Stimulated activated CD8-positive, alpha-beta memory T cell treated with anti-CD3 and anti-CD28 coated beads, Interleukin-12 subunit alpha, Interleukin-12 subunit beta, amount 100 ng/mL, for 1 hour (primary cell): ENCODE results near the gene CCDC43.
"Not testable (repeated sequence)": the region's sequence is repeated elsewhere in the genome, so short reads cannot be mapped to it uniquely, and the experiment has no call there.

Source experiments
- DNase-seq: peaks from one replicate; pipeline ENCODE4 v3.0.0-alpha.2; 2020; ENCODE audit warnings: low read depth

Gene CCDC43

GRCh38 chr17:44672479-44673093, 17.0 kb downstream of the CCDC43 start:
- DNase-seq = no peak

DNA sequence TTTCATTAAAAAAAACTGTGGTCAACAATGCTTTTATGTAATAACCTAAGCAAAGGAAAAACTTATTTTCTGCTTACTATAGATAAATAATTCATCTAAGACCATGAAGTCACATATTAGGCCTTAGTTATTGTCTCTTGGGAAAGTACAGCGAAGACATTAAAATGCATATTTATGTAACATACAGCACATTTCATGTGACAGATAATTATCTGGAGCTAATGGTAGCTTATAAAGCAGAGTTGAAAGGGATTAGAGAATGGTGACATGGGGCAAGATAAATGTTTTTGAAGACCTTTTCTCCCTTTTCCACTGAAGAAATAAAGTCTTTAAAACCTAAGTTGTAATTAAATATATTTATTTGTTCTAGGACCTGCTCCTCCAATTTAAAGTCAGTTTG, 23.6 kb downstream of the CCDC43 start:
- DNase-seq = no peak

- no peak for DNase-seq
These were observed 24.7 kb downstream of the CCDC43 start for GRCh38 chr17:44664867-44665266.

DNA sequence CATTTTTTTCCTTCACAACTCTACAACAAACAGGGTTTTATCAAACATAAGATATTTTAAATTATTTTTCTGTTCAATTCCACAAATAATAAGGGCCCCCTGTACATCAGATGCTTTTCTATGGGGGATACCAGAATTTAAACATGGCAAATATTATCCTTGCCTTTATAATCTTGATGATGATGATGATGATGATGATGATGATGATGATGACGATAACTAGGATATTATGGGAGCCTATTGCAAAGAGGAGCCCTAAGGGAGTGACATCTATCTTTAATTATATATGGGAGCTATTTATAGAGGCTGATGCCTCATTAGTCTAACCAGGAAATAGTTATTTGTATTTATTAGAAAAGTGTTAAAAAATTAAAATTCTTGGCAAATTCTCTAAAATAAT, 26.5 kb downstream of the CCDC43 start:
- no peak for DNase-seq

DNA sequence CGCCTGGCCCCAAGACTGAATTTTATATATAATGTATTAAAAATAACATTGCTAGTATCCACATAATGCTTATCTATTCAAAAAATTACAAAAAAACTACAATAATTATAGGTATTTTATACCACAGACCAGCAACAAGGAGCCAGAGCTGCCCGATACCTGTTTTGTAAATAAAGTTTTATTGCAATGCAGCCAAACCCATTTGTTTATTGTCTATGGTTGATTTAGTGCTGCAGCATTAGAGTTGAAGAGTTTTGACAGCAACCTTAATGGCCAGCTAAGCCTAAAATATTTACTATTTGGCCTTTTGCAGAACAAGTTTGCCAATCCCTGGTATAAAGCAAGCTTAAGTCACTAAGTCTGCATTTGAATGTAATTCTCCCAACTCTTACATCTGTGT, 27.7 kb downstream of the CCDC43 start:
- no peak for DNase-seq

DNA sequence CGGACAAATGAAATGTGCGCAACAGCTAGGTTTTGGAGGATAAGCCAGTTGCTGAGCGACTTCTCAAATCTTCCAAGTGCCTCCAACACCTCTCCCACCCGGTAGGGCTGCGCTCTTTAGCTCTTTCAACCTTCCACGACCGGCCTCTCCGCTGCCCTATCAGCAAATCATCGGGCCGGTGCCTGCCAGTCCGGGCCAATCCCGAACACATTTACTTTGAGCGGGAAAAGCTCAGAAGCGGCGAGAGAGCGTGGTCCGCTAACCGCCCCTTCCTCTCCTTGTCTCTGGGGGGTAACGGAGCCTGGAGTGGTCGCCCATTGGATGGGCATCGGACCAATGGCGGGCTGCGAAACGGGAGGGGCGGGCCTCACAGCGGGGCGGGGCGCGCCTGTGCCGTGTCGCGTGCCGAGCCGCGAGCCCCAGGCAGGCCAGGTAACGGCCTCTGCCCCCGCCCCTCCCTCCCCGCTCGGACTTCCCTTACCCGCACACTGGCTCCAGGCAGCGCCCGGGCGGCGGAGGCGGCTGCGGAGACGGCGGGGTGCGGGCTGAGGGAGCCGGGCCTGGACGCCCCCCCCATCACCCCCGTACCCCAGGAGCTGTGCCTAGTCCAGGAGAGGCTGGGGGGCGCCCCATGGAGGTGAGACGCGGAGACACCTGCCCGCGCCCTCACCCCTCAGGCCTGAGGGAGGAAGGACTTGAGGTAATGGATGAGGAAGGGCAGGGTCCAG, 33.4 kb downstream of the CCDC43 start, which contains the start of gene MEIOC:
TSS of gene MEIOC (plus strand) at position 486 of the 728 bp plus-strand sequence. CDS start at position 632, 146 bp downstream.
- DNase-seq = no peak

DNA sequence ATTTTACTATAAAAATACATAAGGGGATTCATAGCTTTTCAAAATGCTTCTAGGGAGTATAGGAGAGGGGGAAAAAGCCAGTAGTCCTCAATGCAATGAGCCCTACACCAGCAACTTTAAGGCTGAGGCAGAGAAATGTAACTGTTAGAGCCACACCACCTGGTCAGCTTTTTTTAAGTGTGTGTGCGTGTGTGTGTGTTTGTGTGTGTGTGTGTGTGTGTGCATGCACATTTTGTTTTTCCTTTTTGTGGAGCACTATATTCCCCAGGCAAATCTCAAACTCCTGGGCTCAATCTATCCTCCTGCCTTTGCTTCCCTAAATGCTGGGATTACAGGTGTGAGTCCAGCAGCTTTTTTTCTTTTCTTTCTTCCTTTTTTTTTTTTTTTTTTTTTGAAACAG, 35.6 kb downstream of the CCDC43 start:
- DNase-seq = no peak

DNA sequence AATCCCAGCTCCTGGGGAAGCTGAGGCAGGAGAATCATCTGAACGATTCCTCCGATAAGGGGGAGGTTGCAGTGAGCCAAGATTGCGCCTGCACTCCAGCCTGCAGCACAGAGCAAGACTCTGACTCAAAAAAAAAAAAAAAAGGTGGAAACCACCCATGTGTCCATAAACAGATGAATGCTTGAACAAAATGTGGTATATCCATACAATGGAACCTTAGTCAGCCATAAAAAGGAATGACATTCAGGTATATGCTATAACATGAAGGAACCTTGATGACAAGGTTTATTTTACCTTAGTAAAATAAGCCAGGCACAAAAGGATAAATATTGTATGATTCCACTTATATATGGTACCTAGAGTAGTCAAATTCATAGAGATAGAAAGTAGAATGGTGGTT, 36.2 kb downstream of the CCDC43 start:
- no peak for DNase-seq

DNA sequence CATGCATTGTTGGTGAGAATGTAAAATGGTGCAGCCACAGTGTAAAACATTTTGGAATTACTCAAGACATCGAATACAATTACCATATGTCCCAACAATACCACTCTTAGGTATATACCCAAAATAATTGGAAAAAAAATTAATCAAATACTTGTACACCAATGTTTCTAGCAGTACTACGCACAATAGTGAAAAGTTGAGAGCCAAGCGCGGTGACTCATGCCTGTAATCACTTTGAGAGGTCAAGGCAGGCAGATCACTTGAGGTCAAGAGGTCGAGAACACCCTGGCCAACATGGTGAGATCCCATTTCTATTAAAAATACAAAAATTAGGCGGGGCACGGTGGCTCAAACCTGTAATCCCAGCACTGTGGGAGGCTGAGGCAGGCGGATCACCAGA, 36.8 kb downstream of the CCDC43 start:
- DNase-seq = no peak

DNA sequence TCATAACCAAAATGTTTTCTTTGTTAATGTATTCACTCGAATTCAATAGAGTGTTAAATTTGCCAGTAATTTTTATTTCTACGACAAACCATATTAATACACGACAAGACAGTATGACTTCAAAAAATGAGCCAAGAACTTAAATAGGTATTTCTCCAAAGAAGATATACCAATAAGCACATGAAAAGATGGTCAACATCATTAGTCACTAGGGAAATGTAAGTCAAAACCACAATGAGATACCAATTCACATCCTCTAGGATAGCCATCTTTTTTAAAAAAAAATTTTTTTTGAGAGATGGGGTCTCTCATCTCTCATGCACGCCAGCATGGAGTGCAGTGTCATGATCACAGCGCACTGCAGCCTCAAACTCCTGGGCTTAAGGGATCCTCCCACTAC, 38.3 kb downstream of the CCDC43 start:
- DNase-seq = no peak

DNA sequence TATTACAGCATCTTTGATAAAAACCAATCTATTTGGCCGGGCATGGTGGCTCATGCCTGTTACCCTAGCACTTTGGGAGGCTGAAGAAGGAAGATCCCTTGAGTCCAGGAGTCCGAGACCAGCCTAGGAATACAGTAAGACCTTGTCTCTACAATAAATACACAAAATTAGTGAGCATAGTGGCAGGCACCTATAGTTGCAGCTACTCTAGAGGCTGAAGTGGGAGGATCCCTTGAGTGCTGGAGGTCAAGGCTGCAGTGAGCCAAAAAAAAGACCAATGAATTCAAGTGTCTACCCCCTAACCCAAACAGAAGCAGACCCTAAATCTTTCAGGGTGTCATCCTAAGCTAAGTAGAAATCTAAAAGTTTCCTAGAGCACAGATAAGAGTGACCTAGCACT, 40.6 kb downstream of the CCDC43 start:
- DNase-seq = no peak

DNA sequence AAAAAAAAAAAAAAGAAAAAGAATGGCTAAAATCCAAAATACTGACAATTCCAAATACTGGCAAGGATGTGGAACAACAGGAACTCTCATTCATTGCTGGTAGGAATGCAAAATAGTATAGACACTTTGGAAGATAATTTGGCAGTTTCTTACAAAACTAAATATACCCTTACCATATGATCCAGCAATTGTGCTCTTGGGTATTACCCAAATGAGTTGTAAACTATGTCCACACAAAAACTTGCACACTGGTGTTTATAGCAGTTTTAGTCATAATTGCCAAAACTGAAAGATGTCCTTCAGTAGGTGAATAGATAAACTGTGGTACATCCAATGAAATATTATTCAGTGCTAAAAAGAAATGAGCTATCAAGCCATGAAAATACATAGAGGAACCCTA, 41.8 kb downstream of the CCDC43 start:
- DNase-seq = no peak

GRCh38 chr17:44646280-44646679, 43.3 kb downstream of the CCDC43 start:
- no peak for DNase-seq

DNA sequence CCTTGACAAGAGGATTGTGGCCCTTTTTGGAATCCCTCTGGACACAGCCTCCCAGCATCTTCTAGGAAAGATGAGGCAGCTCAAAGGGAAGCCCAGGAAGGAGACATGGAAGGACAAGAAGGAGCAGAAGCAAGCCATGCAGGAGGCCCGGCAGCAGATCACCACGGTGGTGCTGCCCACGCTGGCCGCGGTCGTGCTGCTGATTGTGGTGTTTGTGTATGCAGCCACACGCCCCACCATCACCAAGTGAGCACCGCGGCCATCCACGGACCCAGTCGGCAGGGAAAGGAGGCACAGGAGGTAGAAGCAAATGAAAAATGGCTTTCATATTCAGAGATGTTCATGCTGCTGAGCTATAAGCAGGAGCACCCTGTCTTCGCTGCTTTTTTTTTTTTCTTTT, 44.2 kb downstream of the CCDC43 start:
- no peak for DNase-seq

GRCh38 chr17:44642834-44643233, 46.7 kb downstream of the CCDC43 start:
- no peak for DNase-seq

- no peak for DNase-seq
These were observed 52.5 kb downstream of the CCDC43 start for GRCh38 chr17:44637066-44637465.

- no peak for DNase-seq
These were observed 53.0 kb downstream of the CCDC43 start for GRCh38 chr17:44636562-44636961.

- not testable (repeated sequence) for DNase-seq
These were observed 55.2 kb downstream of the CCDC43 start for GRCh38 chr17:44634401-44634800.

DNA sequence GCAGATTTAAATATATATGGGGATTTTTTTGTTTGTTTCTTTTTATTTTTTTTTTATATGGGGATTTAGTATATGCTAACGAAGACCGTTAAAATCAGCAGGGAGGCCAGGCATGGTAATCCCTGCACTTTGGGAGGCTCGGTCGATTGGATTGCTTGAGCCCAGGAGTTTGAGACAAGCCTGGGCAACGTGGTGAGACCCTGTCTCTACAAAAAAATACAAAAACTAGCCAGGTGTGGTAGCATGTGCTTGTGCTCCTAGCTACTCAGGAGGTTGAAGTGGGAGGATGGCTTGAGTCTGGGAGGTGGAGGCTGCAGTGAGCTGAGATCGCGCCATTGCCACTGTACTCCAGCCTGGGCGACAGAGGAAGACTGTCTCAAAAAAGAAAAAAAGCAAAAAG, 55.6 kb downstream of the CCDC43 start:
- no peak for DNase-seq

DNA sequence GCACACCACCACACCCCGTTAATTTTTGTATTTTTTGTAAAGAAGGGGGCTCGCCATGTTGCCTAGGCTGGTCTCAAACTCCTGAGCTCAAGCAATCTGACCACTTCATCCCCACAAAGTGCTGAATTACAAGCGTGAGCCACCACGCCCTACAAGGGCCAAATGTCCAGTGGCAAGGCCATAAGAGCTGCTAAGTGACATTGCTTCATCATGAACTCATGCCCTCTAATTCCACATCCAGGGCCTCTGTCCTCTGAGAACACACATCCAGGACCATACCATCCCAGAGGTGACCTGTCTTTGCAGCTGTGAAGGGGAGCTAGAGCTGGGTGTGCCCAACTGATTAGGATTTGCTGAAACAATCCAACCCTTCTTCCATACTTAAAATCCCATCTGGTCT, 58.9 kb downstream of the CCDC43 start:
- no peak for DNase-seq

DNA sequence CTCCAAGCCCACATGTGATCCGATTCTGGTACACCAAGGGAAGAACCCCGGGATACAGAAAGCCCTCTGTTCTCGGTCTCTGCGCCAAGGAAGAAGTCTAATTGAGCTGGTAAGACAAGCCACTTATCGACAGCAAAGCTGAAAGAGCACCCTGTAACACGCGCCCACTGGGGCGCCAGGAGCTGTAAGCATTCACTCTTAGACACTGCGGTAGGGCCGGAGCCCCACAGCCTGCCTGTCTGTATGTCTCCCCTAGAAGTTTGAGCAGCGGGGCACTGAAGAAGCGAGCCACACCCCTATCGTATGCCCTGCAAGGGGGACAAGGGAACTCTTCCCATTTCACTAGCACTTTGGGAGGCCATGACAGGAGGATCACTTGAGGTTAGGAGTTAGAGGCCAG, 60.3 kb downstream of the CCDC43 start:
- no peak for DNase-seq

GRCh38 chr17:44628243-44629188, 61.1 kb downstream of the CCDC43 start:
- no peak for DNase-seq
